Astrocyte (in vitro differentiated cells and primary cell): ENCODE measurements around the gene ATG3.

Experiments
- CTCF ChIP-seq: IDR thresholded peaks from 2 replicates; pipeline ENCODE4 v1.5.1; 2011; ENCODE audit warnings: low read depth, mild to moderate bottlenecking, inconsistent platforms, low read length, moderate library complexity; ENCODE audit not compliant: insufficient read depth
- EZH2 ChIP-seq: IDR thresholded peaks from 2 replicates; pipeline ENCODE4 v1.6.1; 2012; ENCODE audit warnings: mild to moderate bottlenecking, low read length, inconsistent platforms; ENCODE audit not compliant: insufficient read depth

GRCh38 chr3:112561734-112562529, at the start of gene ATG3, which contains the start of gene SLC35A5:
- TF ChIP-seq CTCF, result no peak
- no peak for TF ChIP-seq EZH2
